A172 (cell line): ENCODE data around the gene TMEM80. TPM values are rescaled to one million over a fixed set of nuclear protein-coding genes. Genes with fewer than 3 reads are reported as not detected.
"Not testable (repeated sequence)": the region's sequence is repeated elsewhere in the genome, so short reads cannot be mapped to it uniquely, and the experiment has no call there.

Experiments
- DNase-seq: peaks from one replicate; pipeline ENCODE4 v3.0.0-alpha.2; 2015; ENCODE audit warnings: low spot score
- total RNA-seq: library from RNA; depleted of rRNA; stranded (reverse); fragments of >200 nt; shearing (Covaris generic); gene quantifications from 2 replicates; pipeline ENCODE4 v1.2.3, GENCODE V29; 2014; rRNA removed

The TMEM80 gene
- 17.1 and 17.9 TPM in 2 replicates for total RNA-seq

DNA sequence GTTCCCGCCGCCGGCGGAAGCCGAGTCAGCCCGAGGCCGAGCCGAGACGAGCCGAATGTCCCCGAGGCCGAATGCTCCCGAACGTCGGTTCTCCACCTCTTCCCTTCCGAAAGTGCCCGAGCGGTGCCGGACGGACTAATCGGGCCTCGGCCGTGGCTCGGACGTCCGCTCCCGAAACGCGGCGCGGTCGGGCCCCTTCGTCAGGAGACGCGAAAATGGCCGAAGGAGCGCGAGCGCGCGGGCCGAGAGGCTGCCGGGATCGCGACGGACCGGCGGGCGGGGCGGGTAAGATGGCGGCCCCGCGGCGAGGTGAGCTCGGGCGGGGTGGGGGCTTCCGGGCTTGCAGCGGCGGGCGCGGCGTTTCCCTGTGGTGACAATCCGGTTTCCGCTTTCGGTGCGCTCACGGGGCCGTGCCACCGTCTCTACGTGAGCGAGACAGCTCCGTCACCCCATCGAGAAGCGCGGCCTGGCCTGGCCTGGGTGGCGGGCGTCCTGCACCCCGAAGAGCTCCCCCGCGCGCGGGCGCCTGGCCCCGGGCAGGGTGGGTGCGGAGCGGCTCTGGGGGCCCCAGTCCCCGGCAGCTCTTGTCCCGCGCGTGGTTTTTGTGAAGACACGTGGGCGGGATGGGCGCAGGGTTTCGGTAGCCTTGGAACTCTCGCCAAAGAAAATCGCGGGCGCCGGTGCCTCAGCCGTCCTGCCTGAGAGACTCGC, at the start of gene TMEM80:
TSS of gene TMEM80 (plus strand) at position 279 of the 711 bp plus-strand sequence. CDS start at position 291, 12 bp downstream.
- DNase-seq: peak; percentile 82

GRCh38 chr11:646214-646613, 49.4 kb upstream of the TMEM80 start:
- no peak for DNase-seq

DNA sequence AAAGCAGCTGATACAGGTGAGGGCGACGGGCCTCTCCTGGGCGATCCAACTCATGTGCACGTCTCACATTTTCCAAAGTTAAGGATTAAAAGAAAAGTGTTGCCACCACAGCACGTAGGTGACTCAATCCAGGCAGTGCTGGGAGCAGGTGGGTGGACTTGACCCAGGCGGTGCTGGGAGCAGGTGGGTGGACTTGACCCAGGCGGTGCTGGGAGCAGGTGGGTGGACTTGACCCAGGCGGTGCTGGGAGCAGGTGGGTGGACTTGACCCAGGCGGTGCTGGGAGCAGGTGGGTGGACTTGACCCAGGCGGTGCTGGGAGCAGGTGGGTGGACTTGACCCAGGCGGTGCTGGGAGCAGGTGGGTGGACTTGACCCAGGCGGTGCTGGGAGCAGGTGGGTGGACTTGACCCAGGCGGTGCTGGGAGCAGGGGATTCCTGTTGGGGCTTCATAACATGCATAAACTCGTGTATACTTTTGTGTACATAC, 47.9 kb upstream of the TMEM80 start:
- DNase-seq: not testable (repeated sequence)

- no peak for DNase-seq
These were observed 45.1 kb upstream of the TMEM80 start for GRCh38 chr11:650482-650881.

- DNase-seq: not testable (repeated sequence)
These were observed 42.5 kb upstream of the TMEM80 start for GRCh38 chr11:653136-653535.

- no peak for DNase-seq
These were observed 41.8 kb upstream of the TMEM80 start for GRCh38 chr11:653837-654236.

DNA sequence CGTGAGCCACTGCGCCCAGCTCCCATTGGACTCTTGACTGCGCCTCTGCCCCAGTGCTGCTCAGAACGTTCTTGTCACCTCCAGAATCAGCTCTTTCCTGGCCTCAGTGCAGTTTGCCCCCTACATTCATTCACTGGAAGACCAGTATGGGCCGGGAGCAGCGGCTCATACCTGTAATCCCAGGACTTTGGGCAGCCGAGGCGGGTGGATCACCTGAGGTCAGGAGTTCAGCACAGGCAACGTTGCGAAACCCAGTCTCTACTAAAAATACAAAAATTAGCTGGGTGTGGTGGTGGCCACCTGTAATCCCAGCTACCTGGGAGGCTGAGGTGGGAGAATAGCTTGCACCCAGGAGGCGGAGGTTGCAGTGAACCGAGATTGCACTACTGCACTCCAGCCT, 41.2 kb upstream of the TMEM80 start:
- not testable (repeated sequence) for DNase-seq

- no peak for DNase-seq
These were observed 40.4 kb upstream of the TMEM80 start for GRCh38 chr11:655036-655726.

GRCh38 chr11:656426-656825, 39.2 kb upstream of the TMEM80 start:
- DNase-seq: no peak

- DNase-seq: no peak
These were observed 38.8 kb upstream of the TMEM80 start for GRCh38 chr11:656866-657265.

DNA sequence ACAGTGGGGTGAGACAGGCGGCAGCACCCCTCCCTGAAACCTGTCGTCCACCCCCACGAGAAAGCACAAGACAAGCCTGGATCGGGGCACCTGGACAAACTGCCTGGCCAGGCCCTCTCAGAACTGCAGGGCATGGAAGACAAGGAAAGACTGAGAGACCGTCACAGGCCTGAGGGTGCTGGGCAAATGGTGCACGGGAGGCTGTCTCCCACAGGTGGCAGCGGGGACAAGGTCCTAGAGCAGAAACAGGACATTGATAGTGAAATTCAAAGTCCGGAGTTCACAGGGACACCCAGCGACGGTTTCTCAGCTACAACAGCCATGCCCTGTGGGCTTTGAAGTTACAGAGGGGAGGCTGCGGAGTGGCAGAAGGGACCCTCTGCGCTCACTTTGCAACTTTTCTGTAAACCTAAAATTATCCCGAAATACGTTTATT, 37.9 kb upstream of the TMEM80 start:
- no peak for DNase-seq

GRCh38 chr11:659532-660085, 36.0 kb upstream of the TMEM80 start:
- DNase-seq: no peak

DNA sequence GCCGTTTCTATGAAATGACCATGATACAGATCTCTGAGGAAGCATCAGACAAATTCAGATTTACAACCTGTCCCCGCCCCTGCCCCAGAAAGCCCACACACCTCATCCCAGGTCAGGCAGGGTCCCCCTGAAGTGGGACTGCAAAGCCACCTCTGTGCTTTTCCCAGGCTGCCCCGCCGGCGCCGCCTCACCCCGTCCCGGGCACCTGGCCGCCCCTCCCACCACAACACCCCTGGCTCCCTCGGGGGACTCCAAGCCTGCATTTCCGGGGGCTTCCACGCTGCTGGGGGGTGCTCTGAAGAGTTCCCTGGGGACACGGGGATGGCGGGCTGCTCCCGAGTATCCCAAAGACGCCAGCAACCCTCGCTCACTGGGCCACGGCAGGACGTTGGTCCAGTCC, 35.3 kb upstream of the TMEM80 start:
- no peak for DNase-seq

GRCh38 chr11:660681-661444, 34.8 kb upstream of the TMEM80 start:
- DNase-seq: no peak

DNA sequence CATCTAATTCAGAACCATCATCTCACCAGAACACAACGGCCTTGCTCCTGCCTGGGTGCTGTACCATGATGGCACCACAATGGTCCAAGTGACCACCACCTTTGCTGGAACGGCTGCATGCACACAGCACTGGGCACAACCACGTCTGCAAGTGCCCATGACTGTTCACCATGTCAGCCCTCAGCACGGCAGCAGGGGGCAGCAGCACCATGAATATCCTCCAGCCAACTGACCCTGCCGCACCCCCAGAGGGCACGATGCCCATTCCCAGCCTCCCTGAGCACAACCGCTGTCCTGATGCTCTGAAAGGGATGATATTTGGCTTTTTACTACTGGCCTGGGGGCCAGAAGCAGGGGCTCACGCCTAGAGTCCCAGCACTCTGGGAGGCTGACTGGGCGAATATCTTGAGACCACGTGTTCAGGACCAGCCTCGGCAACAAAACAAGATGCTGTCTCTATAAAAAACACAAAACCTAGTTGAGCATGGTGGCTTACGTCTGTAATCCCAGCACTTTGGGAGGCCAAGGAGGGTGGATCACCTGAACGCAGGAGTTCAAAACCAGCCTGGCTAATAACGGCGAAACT, 32.8 kb upstream of the TMEM80 start:
- peak; percentile 30 for DNase-seq

GRCh38 chr11:665062-665703, 30.4 kb upstream of the TMEM80 start:
- no peak for DNase-seq

GRCh38 chr11:665704-666281, 29.8 kb upstream of the TMEM80 start:
- DNase-seq: no peak

- no peak for DNase-seq
These were observed 21.8 kb upstream of the TMEM80 start for GRCh38 chr11:673866-674265.

DNA sequence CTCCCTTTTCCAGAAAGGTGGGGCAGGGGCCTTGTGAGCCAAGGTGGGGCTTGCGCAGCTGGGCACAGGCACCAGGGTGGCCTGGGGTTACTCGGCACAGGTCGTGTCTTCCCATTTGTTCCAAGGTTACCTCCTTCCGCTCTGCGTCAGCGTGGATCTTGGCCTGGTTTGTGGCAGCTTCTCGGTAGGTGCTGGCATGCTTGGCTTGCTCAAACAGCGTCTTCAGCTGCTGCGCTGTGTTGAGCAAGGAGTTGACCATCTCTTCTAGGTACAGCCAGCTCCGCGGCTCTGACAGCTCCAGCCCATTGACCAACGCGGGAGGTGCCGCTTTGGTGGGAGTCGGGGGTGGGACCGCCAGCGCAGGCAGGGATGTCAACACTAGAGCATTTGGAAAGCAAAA, 21.2 kb upstream of the TMEM80 start:
- DNase-seq: no peak

DNA sequence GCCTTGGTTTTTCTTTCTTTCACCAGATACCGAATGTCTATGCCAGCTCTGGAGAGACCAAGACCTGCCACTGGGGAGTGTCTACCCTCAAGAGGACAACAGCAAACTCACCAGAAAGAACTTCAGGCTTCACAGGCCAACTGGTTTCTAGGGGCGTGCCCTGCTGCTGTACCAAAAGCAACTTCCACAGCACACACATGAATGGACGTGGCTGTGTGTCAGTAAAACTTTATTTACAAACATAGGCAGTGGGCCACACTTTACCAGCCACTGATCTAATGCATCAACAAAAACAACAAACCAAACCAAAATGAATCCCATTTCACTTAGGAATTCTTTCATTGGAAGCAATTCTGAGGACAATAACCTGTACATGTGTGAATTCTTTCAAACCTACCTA, 17.3 kb upstream of the TMEM80 start:
- no peak for DNase-seq
